GM10266 (cell line): Measurements from ENCODE around the gene CACNG1.
A peak's percentile ranks its signal among the peaks of the same experiment; 100 is the strongest.

ENCODE experiments used
- DNase-seq: peaks from one replicate; pipeline ENCODE4 v3.0.0; 2012; ENCODE audit errors: extremely low spot score
- TF ChIP-seq, protein P1 (sequence below): IDR thresholded peaks from 2 replicates; pipeline ENCODE4 v1.5.1; 2012; ENCODE audit warnings: mild to moderate bottlenecking, low read depth; ENCODE audit not compliant: control insufficient read depth, insufficient read depth; ENCODE audit errors: missing control alignments

CACNG1 gene

DNA sequence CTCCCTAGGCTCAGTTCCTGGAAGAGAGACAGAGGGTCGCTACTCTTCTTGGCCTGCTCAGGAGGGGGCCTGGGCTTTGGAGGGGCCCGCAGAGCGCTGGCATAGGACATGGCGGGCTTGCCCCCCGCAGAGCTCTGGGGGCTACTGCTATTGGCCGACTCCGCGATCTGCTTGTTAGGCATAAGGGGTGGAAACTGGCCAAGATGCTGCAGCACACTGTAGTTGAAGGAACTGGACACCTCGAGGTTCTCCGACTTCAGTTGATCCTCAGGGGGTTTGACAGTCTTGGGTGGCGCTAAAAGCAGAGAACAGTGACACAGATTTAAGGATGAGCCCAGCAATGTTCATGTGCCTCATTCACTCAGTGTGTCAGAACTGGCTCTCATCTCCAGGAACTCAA lies 33.9 kb downstream of the CACNG1 start:
- DNase-seq: no peak
- TF ChIP-seq, protein P1, sequence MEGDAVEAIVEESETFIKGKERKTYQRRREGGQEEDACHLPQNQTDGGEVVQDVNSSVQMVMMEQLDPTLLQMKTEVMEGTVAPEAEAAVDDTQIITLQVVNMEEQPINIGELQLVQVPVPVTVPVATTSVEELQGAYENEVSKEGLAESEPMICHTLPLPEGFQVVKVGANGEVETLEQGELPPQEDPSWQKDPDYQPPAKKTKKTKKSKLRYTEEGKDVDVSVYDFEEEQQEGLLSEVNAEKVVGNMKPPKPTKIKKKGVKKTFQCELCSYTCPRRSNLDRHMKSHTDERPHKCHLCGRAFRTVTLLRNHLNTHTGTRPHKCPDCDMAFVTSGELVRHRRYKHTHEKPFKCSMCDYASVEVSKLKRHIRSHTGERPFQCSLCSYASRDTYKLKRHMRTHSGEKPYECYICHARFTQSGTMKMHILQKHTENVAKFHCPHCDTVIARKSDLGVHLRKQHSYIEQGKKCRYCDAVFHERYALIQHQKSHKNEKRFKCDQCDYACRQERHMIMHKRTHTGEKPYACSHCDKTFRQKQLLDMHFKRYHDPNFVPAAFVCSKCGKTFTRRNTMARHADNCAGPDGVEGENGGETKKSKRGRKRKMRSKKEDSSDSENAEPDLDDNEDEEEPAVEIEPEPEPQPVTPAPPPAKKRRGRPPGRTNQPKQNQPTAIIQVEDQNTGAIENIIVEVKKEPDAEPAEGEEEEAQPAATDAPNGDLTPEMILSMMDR: no peak

DNA sequence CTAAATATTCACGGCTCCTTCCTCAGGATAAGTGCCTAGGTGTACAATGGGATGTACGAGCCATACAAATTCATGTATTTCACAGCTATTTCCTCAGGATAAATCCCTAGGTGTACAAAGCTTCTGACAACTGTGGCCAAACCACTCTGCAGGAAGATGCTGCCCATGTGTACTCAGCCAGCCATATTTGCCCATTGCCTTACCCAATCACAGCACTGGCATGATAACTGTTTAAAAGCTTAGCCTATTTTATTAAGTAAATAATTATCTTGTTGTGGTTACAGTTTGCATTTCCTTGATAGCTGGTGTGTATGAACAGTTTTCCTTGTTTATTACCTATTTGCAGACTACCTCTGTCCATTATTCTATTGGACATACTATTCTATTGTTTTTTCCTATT lies 35.1 kb downstream of the CACNG1 start:
- TF ChIP-seq, protein P1: no peak
- DNase-seq: no peak

DNA sequence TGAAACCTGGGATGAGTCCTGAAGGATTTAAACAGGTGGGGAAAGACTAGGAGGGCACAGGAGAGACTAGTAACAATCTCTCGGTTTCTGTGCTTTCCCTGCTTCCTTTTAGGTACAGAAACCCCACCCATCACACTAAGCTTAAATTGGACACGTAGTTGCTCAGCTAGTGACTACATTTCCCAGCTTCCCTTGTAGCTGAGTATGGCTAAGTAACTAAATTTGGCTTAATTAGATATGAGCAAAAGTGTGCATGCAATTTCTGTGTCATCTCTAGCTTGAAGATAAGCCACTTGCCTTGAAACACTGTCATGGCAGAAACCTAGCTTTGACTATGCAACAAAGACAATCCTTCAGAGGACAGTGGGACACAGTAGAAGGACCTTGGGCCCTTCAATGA lies 36.5 kb downstream of the CACNG1 start:
- no peak for DNase-seq
- TF ChIP-seq, protein P1: no peak

DNA sequence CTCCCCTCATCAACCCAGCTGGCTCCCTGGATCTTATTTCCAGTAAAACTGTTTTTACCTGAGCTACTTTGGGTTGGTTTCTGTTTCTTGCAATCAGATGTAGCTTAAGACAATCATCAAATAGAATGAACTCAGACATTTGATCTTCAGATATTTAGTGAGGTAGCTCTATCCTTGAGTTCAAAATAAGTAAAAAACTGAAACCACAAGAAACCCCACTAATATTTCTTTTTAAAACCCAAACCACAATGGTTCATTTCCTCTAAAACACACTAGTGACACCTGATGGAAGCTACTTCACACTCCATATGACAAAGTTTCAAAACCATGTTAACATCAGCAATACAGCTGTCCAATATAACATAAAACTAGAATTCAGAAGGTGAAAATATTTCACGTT lies 37.8 kb downstream of the CACNG1 start:
- TF ChIP-seq, protein P1: peak; percentile 48
- peak; percentile 54 for DNase-seq

DNA sequence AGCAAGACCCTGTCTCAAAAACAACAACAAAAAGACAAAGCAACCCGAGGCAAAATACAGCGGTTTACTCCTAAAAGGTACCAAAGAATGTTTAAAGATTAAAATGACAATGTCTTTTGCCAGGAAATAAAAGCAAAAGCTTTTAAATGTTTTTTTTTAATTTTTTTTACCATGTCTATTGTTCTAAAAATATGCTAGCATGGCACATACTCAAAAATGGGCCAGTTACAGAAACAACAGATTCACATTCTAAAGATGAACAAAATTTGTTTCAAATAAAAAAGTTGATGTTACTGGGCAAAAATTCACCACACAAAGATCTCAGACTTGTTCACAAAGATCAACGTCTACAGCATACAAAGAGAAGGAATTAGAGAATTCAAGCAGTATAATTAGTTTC lies 41.1 kb downstream of the CACNG1 start:
- no peak for DNase-seq
- TF ChIP-seq, protein P1: no peak

DNA sequence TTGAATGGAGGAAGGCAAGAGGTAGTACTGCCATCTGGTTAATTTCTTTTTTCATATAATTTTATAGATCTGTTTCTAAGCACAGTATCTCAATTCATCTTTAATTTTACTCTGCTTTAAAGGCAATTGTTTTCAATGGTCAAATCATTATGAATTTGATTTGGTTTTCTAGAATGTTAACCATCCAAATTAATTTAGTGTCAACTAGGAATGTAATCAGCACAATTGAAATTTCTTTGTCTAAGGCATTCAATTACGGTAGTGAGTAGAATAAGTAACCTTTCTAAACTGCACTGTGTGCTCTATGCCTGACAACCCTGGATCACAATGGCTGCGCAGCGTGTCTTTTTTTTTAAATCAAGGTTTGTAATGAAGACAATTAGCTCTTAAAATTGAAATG lies 44.3 kb downstream of the CACNG1 start:
- TF ChIP-seq, protein P1: no peak
- no peak for DNase-seq

DNA sequence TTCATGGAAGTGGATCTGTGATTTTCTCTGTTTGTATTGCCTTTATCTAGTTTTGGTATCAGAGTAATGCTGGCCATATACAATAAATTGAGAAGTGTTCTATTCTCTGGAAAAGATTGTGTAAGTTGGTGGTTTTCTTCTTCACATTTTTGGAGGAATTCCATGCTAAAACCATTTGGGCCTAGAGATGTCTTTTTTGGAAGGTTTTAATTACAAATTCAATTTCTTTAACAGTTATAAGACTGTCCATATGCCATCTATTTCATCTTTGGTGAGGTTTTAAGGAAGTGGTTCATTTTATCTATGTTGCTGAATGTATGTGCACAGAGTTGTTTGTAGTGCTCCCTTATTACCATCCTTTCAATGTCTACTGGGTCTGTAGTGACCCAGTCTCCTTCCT lies 46.0 kb downstream of the CACNG1 start:
- TF ChIP-seq, protein P1: no peak
- no peak for DNase-seq
